ENCODE results near the gene SEC24B.

The SEC24B gene

DNA sequence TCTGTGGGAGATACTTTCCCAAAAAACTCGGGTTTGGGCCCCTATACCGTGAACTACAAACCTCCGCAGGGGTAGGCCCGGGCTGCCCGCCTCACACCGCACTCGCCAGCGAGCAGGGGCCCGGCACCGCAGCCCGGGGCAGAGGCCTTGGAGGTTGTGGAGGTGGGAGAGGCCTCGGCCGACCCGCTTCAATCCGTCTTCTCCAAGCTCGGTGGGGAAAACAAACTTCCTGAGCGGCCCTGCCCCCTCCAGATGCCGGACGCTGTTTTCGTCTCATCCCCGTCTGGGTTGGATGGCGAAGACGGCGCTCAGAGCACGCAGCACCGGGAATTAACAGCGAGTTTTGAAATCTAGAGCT, 126.0 kb downstream of the SEC24B start:
- TF ChIP-seq, protein P1, sequence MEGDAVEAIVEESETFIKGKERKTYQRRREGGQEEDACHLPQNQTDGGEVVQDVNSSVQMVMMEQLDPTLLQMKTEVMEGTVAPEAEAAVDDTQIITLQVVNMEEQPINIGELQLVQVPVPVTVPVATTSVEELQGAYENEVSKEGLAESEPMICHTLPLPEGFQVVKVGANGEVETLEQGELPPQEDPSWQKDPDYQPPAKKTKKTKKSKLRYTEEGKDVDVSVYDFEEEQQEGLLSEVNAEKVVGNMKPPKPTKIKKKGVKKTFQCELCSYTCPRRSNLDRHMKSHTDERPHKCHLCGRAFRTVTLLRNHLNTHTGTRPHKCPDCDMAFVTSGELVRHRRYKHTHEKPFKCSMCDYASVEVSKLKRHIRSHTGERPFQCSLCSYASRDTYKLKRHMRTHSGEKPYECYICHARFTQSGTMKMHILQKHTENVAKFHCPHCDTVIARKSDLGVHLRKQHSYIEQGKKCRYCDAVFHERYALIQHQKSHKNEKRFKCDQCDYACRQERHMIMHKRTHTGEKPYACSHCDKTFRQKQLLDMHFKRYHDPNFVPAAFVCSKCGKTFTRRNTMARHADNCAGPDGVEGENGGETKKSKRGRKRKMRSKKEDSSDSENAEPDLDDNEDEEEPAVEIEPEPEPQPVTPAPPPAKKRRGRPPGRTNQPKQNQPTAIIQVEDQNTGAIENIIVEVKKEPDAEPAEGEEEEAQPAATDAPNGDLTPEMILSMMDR (conservative IDR thresholded peaks at IDR 0.05; ENCODE audit: low read depth, low read length) = no peak
- peak overlapping the region; percentile 78 for H3K4me3 ChIP-seq (ENCODE audit: low read depth, low read length)
- DNase-seq (ENCODE audit: low read depth) = no peak

DNA sequence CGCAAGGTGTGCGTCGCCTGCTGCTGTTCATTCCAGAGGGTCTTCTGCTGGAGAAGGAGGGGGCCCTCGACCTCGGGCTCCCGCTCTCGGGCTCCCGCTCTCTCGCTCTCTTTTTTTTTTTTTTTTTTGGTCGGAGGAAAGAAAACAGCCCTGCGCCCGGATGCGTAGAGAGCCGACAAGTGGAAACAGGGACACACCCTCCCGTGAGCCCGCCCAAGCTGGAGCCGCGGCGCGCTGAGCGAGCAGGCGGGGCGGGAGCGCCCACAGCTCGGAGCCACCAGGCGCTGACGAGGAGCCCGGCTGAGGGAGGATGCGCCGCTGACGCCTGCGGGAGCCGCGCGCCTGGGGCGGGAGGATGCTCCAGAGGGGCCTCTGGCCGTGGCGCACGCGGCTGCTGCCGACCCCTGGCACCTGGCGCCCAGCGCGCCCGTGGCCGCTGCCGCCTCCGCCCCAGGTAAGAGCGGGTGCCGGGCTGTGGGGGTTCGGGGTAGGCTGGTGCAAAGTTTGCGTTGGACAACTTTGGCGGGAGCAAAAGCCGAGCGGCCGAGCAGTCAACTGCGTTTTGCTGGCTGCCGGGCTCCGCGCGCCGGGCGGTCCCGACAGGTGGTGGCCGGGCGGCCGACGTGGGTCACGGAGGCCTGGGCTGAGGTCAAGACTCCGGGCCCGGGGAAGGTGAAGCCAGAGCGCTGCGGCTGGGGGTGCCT, 126.5 kb downstream of the SEC24B start, which contains the start of gene MCUB:
TSS of gene MCUB (plus strand) at position 264 of the 704 bp plus-strand sequence. CDS start at position 356, 92 bp downstream.
- TF ChIP-seq, protein P1 (conservative IDR thresholded peaks at IDR 0.05; ENCODE audit: low read depth, low read length) = no peak
- DNase-seq (ENCODE audit: low read depth) = peak; percentile 92

DNA sequence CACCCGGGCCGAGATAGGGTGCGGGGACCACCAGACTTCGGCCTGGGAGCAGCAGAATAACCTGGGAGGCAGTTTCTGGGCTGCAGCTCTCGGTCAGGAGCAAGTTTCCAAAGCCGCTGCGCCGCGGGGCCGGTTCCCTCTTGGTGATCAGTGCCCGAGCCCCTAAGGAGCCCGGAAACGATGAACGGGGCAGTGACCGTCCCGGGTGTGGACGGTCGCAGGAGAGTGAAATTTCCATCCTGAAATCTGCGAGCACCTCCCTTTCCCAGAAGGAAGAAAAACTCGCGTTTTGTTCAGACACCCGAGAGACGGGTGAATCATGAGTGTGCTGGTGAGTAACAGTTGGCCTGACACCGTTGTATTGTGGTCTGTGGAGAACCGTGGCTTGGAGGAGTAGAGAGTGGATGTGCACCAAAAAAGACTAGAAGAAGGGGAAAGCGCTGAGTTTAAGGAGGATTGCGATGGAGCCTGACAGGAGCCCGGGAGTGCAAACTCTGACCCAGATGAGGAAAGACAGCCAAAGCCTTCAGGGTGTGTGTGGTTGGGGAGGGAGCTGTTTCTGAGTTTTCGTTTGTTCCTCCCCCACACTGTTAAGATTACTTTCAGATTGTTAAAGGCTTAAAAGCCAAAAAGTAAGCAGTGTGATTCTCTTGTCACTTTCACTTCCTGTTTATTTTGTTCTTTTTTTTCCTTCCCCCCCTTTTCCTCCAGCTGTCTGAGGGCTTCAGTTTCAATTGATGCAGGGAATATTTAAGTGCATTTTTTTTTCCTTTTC, 127.3 kb downstream of the SEC24B start:
- TF ChIP-seq, protein P1 (conservative IDR thresholded peaks at IDR 0.05; ENCODE audit: low read depth, low read length) = no peak
- H3K4me3 ChIP-seq (ENCODE audit: low read depth, low read length) = peak overlapping the region; percentile 78
- peak; percentile 78 for DNase-seq (ENCODE audit: low read depth)

More for the DNA sequence above, 126.5 kb downstream of the SEC24B start, which contains the start of gene MCUB:
- peak within 1 kb of the TSS; percentile 78 for H3K4me3 ChIP-seq (ENCODE audit: low read depth, low read length)

DNA sequence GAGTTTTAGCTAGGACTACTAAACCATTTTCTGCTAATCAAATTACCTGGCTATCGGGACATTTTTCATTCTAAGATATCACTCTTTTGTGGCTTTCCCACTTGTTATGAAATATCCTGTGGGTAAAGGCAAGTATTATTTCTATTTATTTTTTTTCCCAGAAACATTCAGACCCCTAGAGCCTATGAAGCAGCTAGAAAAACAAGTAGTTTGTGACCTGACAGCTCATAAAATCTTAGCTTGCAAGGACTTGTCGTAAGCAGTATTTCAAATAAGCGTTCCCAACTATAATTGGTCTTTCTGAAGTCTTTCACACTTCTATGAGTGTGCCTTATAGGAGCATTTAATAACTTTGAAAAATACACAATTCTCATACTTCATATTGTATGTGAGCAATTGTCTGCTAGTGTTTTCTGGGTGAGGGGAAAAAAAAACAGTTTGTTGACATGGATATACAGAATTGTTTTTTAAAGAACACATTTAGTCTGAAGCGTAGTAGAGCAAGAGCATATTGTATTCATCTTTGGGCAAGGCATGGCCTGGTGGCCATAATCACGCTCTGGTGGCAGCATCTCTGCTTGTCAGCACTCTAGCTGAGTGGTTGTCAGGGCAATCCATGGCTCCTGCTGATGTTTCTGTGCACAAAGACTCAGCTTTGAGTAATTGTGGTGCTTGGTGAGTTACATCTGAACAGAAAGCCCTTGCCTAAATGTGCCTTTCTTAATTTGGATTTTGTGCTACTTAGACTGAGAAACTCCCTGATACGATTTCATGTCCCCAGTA, 129.0 kb downstream of the SEC24B start:
- DNase-seq (ENCODE audit: low read depth) = no peak

DNA sequence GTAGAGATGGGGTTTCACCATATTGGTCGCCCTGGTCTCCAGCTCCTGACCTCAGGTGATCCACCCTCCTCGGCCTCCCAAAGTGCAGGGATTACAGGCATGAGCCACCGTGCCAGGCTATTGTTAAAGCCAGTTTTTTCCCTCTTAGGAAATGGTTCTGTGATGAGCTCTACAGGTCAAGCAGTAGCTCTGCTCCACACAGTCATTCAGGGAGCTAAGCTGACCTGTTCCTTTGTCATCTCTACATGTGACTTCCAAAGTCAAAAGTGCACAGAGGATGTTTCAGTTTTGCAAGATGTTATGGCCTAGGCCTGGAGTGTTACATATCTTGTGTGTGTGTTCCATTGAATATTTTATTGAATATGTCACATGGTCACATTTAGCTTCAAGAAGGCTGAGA, 137.9 kb downstream of the SEC24B start:
- no peak for DNase-seq (ENCODE audit: low read depth)
- no peak overlapping the region for H3K4me3 ChIP-seq (ENCODE audit: low read depth, low read length)
- TF ChIP-seq, protein P1 (conservative IDR thresholded peaks at IDR 0.05; ENCODE audit: low read depth, low read length) = no peak

More for the DNA sequence above, 129.0 kb downstream of the SEC24B start:
- no peak overlapping the region for H3K4me3 ChIP-seq (ENCODE audit: low read depth, low read length)
- TF ChIP-seq, protein P1 (conservative IDR thresholded peaks at IDR 0.05; ENCODE audit: low read depth, low read length) = no peak

DNA sequence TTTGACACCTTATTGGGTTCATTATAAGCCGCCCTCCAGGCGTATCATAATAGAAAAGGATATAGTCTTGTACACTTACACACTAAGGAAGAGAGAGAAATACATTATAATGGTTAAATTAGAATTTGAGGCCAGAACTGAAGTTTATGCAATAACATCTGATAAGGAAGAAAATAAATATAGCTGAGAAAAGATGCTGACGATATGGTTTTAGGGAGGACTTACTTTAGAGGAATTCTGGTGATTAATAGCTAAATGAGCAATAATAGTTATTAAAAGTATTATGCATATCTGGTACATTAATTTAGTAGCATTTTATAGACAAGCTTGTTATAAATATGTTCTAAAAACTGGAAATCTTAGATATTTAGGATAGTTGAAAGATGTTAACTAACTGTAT, 138.5 kb downstream of the SEC24B start:
- no peak overlapping the region for H3K4me3 ChIP-seq (ENCODE audit: low read depth, low read length)
- TF ChIP-seq, protein P1 (conservative IDR thresholded peaks at IDR 0.05; ENCODE audit: low read depth, low read length) = no peak
- DNase-seq (ENCODE audit: low read depth) = no peak
